Femur (tissue), 1 donor: ENCODE measurements around the gene PPP1R14B.
A peak's percentile ranks its signal among the peaks of the same experiment; 100 is the strongest.

Experiments
- DNase-seq: peaks from one replicate; pipeline ENCODE4 v3.0.0-alpha.2; 2017

PPP1R14B gene

DNA sequence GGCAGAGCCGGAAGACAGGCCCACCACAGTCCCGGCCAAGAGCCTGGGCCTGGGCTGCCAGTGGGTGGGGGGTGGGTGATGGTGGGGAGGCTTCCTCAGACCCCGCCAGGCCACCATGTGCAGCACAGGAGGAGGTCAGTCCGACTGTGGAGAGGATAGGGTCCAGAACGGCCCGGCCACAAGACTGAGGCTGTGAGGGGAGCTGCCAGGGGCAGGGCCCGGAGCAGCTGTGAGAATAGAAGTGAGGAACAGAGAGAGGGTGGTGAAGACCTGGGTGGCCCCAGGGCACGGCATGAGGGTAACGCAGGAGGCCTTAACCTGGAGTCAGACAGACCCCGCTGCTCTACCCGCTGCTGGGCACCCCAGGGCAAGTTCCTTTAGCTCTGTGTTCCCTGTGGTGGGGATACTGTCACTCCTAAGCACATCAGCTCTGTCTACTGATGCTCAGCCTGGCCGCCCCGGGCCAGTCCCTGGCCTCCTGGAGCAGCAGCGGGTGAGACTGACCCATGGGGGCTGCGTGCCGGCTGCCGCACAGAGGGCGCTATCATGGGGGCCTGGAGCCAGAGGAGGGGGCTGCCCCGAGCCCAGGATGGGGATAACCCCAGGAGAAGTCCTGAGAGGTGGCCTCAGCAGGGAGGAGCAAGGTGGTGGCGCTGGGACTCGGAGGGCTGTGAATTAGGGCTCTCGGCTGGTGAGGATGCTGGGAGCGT lies 38.5 kb downstream of the PPP1R14B start:
- DNase-seq: no peak

DNA sequence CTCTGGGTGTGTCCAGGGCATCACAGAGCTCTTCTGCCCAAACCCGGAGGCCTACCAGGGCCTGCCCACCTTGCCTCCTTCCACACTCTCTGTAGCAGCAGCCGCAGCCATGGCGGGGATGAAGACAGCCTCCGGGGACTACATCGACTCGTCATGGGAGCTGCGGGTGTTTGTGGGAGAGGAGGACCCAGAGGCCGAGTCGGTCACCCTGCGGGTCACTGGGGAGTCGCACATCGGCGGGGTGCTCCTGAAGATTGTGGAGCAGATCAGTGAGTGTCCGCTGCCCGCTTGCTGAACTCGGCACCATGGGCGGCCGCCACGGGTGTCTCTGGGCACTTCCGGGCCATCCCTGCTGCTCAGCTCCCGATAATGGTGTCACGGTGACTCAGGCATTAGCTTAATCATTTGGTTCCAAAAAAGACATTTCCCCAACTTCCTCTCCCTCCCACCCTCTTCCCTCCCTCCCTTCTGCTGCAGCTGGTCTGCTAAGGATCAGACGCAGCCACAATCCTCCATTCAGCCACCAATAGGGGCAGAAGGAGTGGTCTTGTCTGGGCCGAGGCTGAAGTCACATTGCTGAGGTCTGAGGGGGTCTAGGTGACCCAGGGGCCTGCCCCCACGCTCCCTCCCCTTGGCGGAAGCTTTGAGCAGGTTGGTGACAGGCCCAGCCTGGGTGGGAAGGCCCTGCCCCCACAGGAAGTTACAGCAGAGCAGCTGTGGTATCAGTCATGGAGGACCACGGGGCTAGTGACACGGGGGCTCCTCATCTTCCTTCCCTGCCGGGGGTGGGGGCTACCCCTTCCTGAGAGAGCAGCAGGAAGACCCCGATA lies 39.3 kb downstream of the PPP1R14B start:
- peak; percentile 79 for DNase-seq

DNA sequence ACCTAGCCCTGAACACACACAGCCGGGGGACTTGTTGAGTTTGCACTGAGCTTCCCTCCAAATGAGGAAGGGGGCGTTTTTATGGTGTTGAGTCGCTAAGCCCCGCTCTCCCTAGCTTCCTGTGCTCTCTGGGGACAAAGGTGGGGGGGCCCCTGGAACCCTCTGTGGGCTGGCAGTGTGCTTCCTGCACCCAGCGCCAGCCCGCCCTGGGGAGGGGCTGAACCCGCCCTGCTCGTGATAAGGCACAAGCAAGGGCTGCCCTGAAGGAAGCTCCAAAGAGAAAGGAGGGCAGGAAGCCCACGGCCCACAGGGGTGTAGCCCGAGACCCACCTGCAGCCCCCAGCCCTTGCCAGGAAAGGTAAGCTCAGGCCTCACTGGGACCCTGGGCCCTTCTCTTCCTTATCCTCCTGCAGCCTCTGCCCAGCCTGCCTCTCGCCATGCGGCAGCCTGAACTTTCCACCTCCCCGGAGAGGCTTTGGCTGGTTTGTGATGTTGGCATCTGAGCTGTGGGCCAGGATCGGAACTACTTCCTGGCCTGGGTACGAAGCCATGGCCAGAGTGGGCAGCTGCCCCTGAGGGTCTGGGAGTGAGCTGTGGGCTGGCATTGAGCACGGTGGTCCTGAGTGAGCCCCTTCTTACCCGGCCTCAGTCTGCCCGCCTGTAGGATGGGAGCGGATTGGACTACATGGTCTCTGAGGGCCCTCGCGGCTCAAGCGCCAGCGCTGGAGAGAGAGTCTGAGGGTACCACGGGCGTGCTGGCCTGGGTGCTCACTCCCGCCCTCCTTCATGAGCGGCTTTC lies 40.1 kb downstream of the PPP1R14B start, which contains the start of gene FERMT3:
FERMT3 (plus strand) TSS at position 265 of the 799 bp plus-strand sequence. CDS start 644 bp downstream, outside the sequence.
- peak; percentile 72 for DNase-seq

GRCh38 chr11:64204464-64204989 lies 42.2 kb downstream of the PPP1R14B start:
- DNase-seq: peak; percentile 90

DNA sequence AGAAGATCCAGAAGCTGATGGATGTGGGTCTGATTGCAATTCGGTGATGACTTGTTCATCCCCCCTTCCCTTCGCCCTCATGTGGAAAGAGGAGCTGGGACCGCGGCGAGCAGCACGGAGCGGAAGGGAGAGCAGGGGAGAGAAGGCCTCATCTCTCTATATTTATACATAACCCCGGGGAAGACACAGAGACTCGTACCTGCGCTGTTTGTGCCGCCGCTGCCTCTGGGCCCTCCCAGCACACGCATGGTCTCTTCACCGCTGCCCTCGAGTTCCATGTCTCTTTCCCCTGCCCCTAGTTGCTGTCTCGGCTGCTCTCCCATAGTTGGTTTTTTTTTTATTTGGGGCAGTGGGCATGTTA lies 42.7 kb downstream of the PPP1R14B start:
- no peak for DNase-seq

DNA sequence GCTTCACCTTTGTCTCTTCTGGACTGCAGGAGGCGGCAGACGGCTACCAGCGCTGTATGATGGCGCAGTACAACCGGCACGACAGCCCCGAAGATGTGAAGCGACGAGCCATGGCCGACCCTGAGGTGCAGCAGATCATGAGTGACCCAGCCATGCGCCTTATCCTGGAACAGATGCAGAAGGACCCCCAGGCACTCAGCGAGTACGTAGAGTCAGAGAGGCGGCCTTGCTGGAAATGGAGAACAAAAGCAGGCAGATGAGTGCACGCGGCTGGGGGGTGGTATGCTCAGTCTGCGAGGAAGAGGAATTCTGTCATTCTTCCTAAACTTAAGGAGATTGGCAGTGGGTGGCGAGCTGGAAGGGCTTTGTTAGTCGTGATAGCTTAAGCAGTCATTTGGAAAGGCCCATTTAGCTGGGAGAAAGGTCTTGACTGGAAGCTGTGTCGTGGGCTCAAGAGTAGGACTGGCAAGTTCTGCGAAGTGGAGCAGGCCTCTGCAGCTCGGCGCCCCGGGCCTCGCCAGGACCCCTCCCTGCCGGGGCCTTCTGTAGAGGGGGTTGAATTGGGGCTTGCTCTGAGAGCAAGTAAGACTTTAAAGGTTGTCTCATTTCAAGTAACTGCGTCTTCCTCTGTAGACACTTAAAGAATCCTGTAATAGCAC lies 43.2 kb downstream of the PPP1R14B start:
- DNase-seq: no peak

GRCh38 chr11:64202992-64203391 lies 43.8 kb downstream of the PPP1R14B start:
- no peak for DNase-seq

DNA sequence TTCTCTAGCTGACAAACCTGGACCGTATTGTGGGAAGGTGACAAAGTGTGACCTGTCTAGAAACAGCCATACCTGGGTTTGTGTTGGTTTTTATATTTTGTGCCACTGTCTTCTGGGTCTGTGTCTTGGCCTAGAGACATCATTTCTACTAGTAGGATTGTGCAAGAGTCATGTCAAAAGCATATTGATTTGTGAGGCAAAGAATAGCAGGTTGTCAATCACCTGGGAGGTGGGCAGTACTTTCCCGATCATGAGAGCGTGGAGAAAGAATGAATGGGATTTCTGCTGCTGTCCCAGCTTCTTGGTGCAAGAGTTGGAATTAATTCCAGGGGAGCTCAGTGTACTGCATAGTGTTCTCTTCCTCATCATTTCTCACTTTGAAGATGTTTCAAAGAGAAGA lies 45.2 kb downstream of the PPP1R14B start:
- no peak for DNase-seq

GRCh38 chr11:64198511-64198910 lies 48.2 kb downstream of the PPP1R14B start:
- DNase-seq: no peak

DNA sequence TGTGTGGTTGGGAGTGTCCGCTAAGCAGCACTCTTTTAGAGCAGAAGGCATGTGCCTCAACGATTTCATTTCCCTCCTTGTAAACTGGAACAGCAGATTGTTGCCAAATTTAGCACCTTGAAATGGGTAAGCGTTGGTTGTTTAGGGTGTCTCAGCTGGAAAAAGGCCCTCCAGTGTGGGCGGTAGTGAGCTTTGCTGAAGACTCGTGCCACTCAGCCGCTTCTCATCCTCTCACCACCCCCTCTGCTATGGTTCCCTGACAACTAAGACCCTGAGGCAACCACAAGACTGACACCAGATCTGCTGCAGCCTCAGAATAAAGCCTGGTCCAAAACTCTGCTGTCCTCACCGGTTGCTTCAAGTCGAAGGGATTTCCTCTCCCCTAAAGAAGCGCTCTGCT lies 50.1 kb downstream of the PPP1R14B start:
- DNase-seq: no peak
